B cell (primary cell): ENCODE data around the gene GPATCH3. TPM values are rescaled to one million over a fixed set of nuclear protein-coding genes. Genes with fewer than 3 reads are reported as not detected.

Source experiments
- ATAC-seq: fragments of 200-7000 bp; cut with Tn5 transposase; one replicate; pipeline ENCODE4 v1.10.0; 2021; ENCODE audit warnings: low read depth, mild to moderate bottlenecking, moderate number of reproducible peaks, moderate library complexity
- CTCF ChIA-PET: fragments of 350-600 bp; sonication (Branson Sonifier 250); formaldehyde crosslinking; loops from one replicate; lab custom pipeline; 2021; ENCODE audit warnings: antibody characterized with exemption, inconsistent platforms; lab: Charles Lee
- POLR2A ChIA-PET: fragments of 350-600 bp; sonication (Branson Sonifier 250); formaldehyde crosslinking; loops from one replicate; lab custom pipeline; 2021; ENCODE audit warnings: antibody characterized with exemption; lab: Charles Lee
- DNase-seq: peaks from one replicate; pipeline ENCODE4 v3.0.0; 2013
- H2AFZ ChIP-seq: 2 replicates; pipeline ENCODE4 v1.6.1; 2012; ENCODE audit warnings: mild to moderate bottlenecking, low read depth, low read length; ENCODE audit not compliant: insufficient read depth, poor library complexity, severe bottlenecking
- H3K27ac ChIP-seq, 2 donors: 1 replicate in 1 of 2; 2 replicates in 1 of 2; pipeline ENCODE4 v1.5.1; 2012 to 2013; ENCODE audit warnings: low read length in 2 of 2, mild to moderate bottlenecking in 2 of 2, moderate library complexity in 1 of 2
- H3K27me3 ChIP-seq, 4 experiments: fragments of 200-600 bp in 1 of 4; sonication (generic) in 1 of 4; replicated peaks in 1 of 4; 1 replicate in 2 of 4; 2 replicates in 2 of 4; pipeline versions ENCODE4 v1.6.1 to v1.7.0; 2013 to 2016; ENCODE audit warnings: low read length in 3 of 4, mild to moderate bottlenecking in 2 of 4, mixed read lengths in 1 of 4, moderate library complexity in 1 of 4; ENCODE audit not compliant: insufficient read depth in 4 of 4, control insufficient read depth in 3 of 4; ENCODE audit errors: control extremely low read depth in 1 of 4
- H3K36me3 ChIP-seq, 2 experiments: replicated peaks in 1 of 2; 1 replicate in 1 of 2; 2 replicates in 1 of 2; pipeline versions ENCODE4 v1.6.1 to v1.7.1; 2013; ENCODE audit warnings: low read length in 1 of 2; ENCODE audit not compliant: insufficient read depth in 2 of 2, control insufficient read depth in 1 of 2; ENCODE audit errors: control extremely low read depth in 1 of 2, extremely low read depth in 1 of 2
- H3K4me1 ChIP-seq, 2 donors: fragments of 200-600 bp in 1 of 2; sonication (generic) in 1 of 2; 1 replicate in 1 of 2; 2 replicates in 1 of 2; pipeline versions ENCODE4 v1.5.1 to v1.6.1; 2013 to 2017; ENCODE audit warnings: low read length in 2 of 2; ENCODE audit not compliant: control insufficient read depth in 2 of 2, insufficient read depth in 2 of 2
- H3K4me2 ChIP-seq: replicated peaks from 2 replicates; pipeline ENCODE3; 2012; ENCODE audit warnings: mild to moderate bottlenecking, low read depth, low read length; ENCODE audit not compliant: poor library complexity, severe bottlenecking
- H3K4me3 ChIP-seq, 5 experiments: fragments of 200-600 bp in 1 of 5; sonication (generic) in 1 of 5; 1 replicate in 3 of 5; 2 replicates in 2 of 5; pipeline versions ENCODE4 v1.5.1 to v1.7.0; 2011 to 2016; ENCODE audit warnings: low read length in 4 of 5, mild to moderate bottlenecking in 4 of 5, low read depth in 2 of 5, control low read depth in 1 of 5, moderate library complexity in 1 of 5; ENCODE audit not compliant: insufficient read depth in 1 of 5; ENCODE audit errors: control extremely low read depth in 1 of 5, extremely low read depth in 1 of 5
- H3K79me2 ChIP-seq: fragments of 200-600 bp; sonication (generic); one replicate; pipeline ENCODE4 v1.6.0; 2016; ENCODE audit warnings: low read length; ENCODE audit not compliant: control insufficient read depth, insufficient read depth
- H3K9ac ChIP-seq: fragments of 200-600 bp; sonication (generic); 2 replicates; pipeline ENCODE4 v1.6.1; 2017; ENCODE audit warnings: mild to moderate bottlenecking, low read length, moderate library complexity
- H3K9me3 ChIP-seq, 3 donors: one replicate each; pipeline versions ENCODE4 v1.6.1 to v1.7.1; 2013; ENCODE audit warnings: low read length in 2 of 3; ENCODE audit not compliant: control insufficient read depth in 2 of 3, insufficient read depth in 1 of 3; ENCODE audit errors: control extremely low read depth in 1 of 3
- H4K20me1 ChIP-seq: 2 replicates; pipeline ENCODE4 v1.6.0; 2012; ENCODE audit warnings: mild to moderate bottlenecking, low read length; ENCODE audit not compliant: insufficient read depth, control insufficient read depth, poor library complexity, severe bottlenecking
- H3K27ac Mint-ChIP-seq: one replicate; pipeline ENCODE4 v1.8.0; 2021; ENCODE audit warnings: mixed read lengths
- H3K27me3 Mint-ChIP-seq: one replicate; pipeline ENCODE4 v1.8.0; 2021; ENCODE audit warnings: mixed read lengths
- H3K4me1 Mint-ChIP-seq: one replicate; pipeline ENCODE4 v1.8.0; 2021; ENCODE audit warnings: mixed read lengths
- H3K4me3 Mint-ChIP-seq: one replicate; pipeline ENCODE4 v1.8.0; 2021; ENCODE audit warnings: mixed read lengths
- H3K9me3 Mint-ChIP-seq: one replicate; pipeline ENCODE4 v1.8.0; 2022; ENCODE audit warnings: mixed read lengths; ENCODE audit not compliant: insufficient read depth
- CTCF ChIP-seq: fragments of 200-600 bp; IDR thresholded peaks from one replicate; pipeline ENCODE4 v1.8.0; 2022; ENCODE audit warnings: antibody characterized with exemption, mild to moderate bottlenecking
- EZH2 ChIP-seq: IDR thresholded peaks from 2 replicates; pipeline ENCODE4 v1.6.1; 2012; ENCODE audit warnings: borderline replicate concordance, low read depth, mild to moderate bottlenecking, moderate library complexity, low read length; ENCODE audit not compliant: insufficient read depth, poor library complexity, severe bottlenecking
- WGBS: methylation state at CpG from one replicate; pipeline ENCODE4 v1.1.5; 2013; ENCODE audit warnings: missing lambda C conversion rate; ENCODE audit not compliant: insufficient coverage; 5-methylcytosine and 5-hydroxymethylcytosine counted together
- intact Hi-C: fragments of 100-400 bp; cut with micrococcal nuclease; formaldehyde crosslinking; loops from one replicate; pipeline ENCODE4 v1.10.0; 2022
- polyA plus RNA-seq: library from polyadenylated mRNA; depleted of rRNA; stranded (reverse); fragments of >200 nt; gene quantifications from 2 replicates; pipeline ENCODE4 v1.2.3, GENCODE V29; 2012
- total RNA-seq, 2 donors: library from RNA; stranded (reverse); fragments of 120-200 nt in 1 of 2; gene quantifications; 1 replicate in 1 of 2; 2 replicates in 1 of 2; pipeline versions ENCODE4 v1.2.3 to v1.2.4, GENCODE V29; 2013 to 2022

The GPATCH3 gene
- total and polyA plus RNA-seq, 2 donors (not counting 1 experiment from before 2014, with no cell fraction given): 9.2 to 21.9 TPM

- no peaks in the 10 kb centered on the region for H3K36me3 ChIP-seq
- WGBS: 96% methylated on average over 5 of the region's 7 CpGs
- no peaks in the 10 kb centered on the region for H4K20me1 ChIP-seq
- H3K4me3 ChIP-seq: no peak overlapping the region
- no peak for TF ChIP-seq EZH2
- no peak for TF ChIP-seq CTCF
- ATAC-seq (no peak), DNase-seq (no peak)
- H3K9me3 ChIP-seq: no peaks in the 10 kb centered on the region
- no peaks in the 10 kb centered on the region for H3K27me3 ChIP-seq
- intact Hi-C loops: no loop called here
- peaks cover 9 to 25% of the 10 kb centered on the region in 2 donors for H3K4me1 ChIP-seq
- H3K4me1 Mint-ChIP-seq: peaks cover 20% of the 10 kb centered on the region
- no peak overlapping the region for H3K27ac ChIP-seq
- no peak overlapping the region for H2AFZ ChIP-seq
- peak overlapping the region; percentile 59 for H3K27ac Mint-ChIP-seq
- ChIA-PET POLR2A (no interaction called here), CTCF (interaction anchor here (0.6 kb wide), 1 partner anchor 178 kb away, joined by 3 read pairs; no protein-coding TSS in a partner anchor)
- no peaks in the 10 kb centered on the region for H3K79me2 ChIP-seq
- H3K4me3 Mint-ChIP-seq: no peak overlapping the region
- H3K4me2 ChIP-seq: no peak overlapping the region
- no peaks in the 10 kb centered on the region for H3K27me3 Mint-ChIP-seq
- H3K9ac ChIP-seq: no peak overlapping the region
- H3K9me3 Mint-ChIP-seq: no peaks in the 10 kb centered on the region
Observed at GRCh38 chr1:26861889-26862378, 38.3 kb downstream of the GPATCH3 start.

- intact Hi-C loops: no loop called here
- POLR2A ChIA-PET: no interaction called here
- DNase-seq: no peak
- no peak overlapping the region for H3K9ac ChIP-seq
- no peaks in the 10 kb centered on the region for H3K9me3 ChIP-seq
- Mint-ChIP-seq H3K4me3 (no peak overlapping the region), H3K27ac (no peak overlapping the region), H3K4me1 (peaks cover 20% of the 10 kb centered on the region), H3K9me3 (no peaks in the 10 kb centered on the region), H3K27me3 (no peaks in the 10 kb centered on the region)
- no peak for TF ChIP-seq EZH2
- no peak for TF ChIP-seq CTCF
- H3K27ac ChIP-seq: no peak overlapping the region
- no peak overlapping the region for H2AFZ ChIP-seq
- CTCF ChIA-PET: no interaction called here
- WGBS: 83% methylated on average over 2 of the region's 5 CpGs
- no peak overlapping the region for H3K4me2 ChIP-seq
- H3K4me3 ChIP-seq: no peak overlapping the region
- no peak for ATAC-seq
- H4K20me1 ChIP-seq: no peaks in the 10 kb centered on the region
- no peaks in the 10 kb centered on the region for H3K27me3 ChIP-seq
- no peaks in the 10 kb centered on the region for H3K79me2 ChIP-seq
- H3K36me3 ChIP-seq: no peaks in the 10 kb centered on the region
- peaks cover 9 to 23% of the 10 kb centered on the region in 2 donors for H3K4me1 ChIP-seq
Observed at GRCh38 chr1:26861286-26861701, 39.0 kb downstream of the GPATCH3 start.
